GM08714 (cell line): ENCODE data around the gene RNASE8.

ENCODE experiments used
- H3K4me3 ChIP-seq: fragments of 200-500 bp; sonication (Bioruptor generic); 2 replicates; pipeline ENCODE4 v1.5.1; 2014; ENCODE audit warnings: mild to moderate bottlenecking, low read length, inconsistent platforms
- ZNF274 ChIP-seq: IDR thresholded peaks from 2 replicates; pipeline ENCODE4 v1.6.1; 2012; ENCODE audit warnings: mild to moderate bottlenecking, low read depth, low read length

Gene RNASE8

DNA sequence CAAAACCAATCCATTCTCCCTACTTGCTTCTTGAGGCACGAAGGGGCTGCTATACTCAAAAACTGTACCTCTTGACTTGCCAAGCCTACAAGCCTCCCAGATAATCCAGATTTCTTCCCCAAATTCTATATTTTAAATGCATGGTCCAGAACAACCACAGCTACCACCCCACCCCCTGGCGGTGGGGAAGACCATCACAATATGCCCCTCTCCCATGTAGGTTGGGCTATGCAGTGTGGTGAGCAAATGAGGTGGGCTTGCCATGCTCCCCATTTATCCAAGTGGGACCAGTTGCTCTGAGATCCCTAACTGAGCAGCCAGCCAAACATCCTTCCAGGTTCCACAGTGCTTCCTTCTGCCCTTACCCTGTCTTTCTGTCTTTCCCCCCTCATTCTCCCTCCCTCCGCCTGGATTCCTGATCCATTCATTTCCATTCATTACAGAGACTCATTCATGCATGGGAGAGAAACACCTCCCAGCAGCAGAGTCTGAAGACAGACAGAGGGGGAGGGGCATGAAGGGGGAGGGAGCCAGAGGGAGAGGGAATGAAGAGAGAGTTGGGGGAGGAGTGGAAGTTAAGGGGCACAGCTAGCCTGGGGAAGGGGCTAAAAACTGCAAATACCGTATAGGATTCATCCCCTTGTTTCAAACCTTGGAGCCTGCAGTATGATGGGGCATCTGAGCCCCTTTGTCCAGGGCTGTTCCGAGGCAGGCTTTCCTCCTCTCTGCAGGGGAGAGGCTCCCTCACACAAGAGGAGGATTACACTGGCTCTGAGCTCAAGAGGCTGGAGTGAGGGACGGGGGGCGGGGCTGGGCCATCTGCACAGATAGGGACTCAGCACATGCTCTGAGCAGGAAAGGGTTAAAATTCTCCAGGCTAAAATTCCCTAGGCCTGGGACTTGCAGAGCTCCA, 36.4 kb downstream of the RNASE8 start:
- TF ChIP-seq ZNF274: no peak
- no peak overlapping the region for H3K4me3 ChIP-seq

GRCh38 chr14:21095430-21096205, 38.0 kb downstream of the RNASE8 start:
- no peak for TF ChIP-seq ZNF274

DNA sequence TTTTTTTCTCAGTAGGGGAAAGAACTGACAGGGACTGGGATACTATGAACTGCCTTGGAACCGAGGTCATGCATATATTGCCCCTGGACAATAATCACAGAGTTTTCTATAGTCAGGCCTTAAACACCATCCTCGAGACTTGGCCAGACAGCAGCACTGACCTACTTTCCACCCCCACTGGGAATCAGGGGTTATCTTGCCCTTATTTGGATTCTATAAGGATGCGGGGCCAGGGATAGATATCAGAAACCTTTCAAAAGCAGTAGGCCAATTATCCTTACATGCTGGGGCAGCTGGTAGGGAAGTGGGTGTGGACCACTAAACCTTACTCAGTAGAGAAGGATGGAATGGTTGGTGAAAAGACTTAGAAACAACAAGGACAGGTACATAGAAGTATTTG, 38.8 kb downstream of the RNASE8 start:
- no peak for TF ChIP-seq ZNF274
- no peak overlapping the region for H3K4me3 ChIP-seq

More at GRCh38 chr14:21095430-21096205, 38.0 kb downstream of the RNASE8 start:
- no peak overlapping the region for H3K4me3 ChIP-seq

DNA sequence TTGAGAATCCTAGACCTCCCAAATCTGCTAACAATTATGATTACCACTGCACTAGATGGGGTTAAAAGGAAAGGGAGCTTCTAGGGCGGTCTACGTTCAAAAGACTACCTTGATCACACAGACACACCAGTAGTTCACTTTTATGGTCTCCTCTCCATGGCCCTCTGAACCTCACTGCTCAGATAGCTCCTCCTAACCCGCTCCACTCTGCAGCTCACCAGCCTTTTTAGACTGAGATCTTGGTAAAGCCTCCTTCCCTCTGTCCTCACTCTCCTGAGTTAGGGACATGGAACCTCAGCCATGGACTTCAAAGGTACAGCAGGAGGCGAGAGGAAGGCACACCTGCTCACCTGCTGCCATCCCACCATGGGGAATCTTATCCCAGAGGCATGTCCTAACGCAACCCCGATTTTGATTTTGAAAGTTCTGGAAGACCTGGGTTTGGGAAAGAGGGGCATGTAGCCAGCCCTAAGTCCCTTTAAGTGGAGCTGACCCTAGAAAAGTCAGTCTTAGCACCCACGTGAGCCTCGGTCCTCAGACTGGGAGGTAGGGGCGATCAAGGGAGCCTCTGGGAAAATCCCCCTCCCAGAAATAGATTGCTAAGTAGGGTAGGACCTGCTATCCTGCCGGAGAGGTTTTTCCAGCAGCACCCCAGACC, 39.5 kb downstream of the RNASE8 start:
- H3K4me3 ChIP-seq: no peak overlapping the region
- TF ChIP-seq ZNF274: no peak

GRCh38 chr14:21097636-21098075, 40.0 kb downstream of the RNASE8 start:
- no peak overlapping the region for H3K4me3 ChIP-seq
- no peak for TF ChIP-seq ZNF274

DNA sequence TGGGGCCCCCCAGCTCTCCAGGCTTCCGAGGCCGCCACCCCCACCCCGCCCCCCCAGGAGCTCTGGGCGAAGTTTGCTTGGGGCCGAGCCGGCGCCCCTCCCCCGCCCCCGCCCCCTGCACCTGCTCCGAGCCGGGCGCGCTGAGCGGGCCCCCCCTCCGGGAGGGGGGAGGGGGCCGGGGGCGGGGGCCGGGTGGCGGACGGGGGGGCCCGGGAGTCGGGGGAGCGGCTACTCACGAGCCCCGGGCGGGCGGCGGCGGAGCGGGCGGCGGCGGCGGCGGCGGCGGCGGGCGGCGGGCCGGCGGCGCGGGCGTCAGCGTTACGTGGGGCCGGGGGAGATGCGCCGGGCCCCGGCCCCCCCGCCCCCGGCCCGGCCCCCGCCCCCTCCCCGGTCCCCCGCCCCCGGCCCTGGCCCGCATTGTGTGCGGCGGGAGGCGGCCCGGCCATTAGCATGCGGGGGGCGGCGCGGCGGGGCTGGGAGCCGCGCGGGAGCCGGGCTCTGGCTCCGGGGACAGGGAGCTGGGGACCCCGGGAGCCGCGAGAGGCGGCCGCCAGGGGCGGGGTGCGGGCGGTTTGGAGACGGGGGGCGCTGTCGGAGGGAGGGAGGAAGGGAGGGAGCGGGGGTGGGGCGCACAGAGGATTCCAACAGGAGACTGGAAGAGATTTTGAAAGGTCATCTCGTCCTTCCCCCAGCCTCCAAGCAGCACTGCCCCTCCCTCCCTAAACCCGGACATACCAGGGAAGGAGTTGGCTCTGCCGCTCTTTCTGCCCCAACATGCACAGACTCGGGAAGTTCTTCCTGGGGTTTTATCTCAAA, 40.7 kb downstream of the RNASE8 start, which contains the start of gene ZNF219:
Gene ZNF219 (minus strand): TSS at position 580 of the 816 bp plus-strand sequence. CDS start 5,064 bp downstream, outside the sequence.
- no peak for TF ChIP-seq ZNF274
- H3K4me3 ChIP-seq: peak within 1 kb of the TSS; percentile 73

GRCh38 chr14:21098892-21099595, 41.4 kb downstream of the RNASE8 start:
- H3K4me3 ChIP-seq: peak overlapping the region; percentile 73
- TF ChIP-seq ZNF274: no peak

DNA sequence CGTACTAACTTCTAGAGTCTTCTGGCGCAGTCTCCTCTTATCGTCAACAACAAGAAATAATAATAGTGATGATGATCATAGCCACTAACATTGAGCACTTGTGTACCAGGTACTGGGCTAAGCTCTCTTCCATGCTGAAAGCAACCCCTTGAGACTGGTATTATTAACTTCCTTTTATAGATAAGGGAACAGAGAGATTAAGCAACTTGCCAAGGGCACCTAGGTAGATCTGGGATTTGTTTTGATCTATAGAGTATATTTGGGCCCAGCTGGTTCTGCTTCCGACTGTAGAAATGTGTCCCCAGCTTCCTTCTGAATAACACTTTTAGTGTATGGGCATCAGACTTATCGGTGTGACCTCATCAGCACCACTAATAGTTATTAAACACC, 42.0 kb downstream of the RNASE8 start:
- TF ChIP-seq ZNF274: no peak
- H3K4me3 ChIP-seq: no peak overlapping the region

- TF ChIP-seq ZNF274: no peak
- no peak within 1 kb of the TSS for H3K4me3 ChIP-seq
Measured at GRCh38 chr14:21100931-21101330, 43.3 kb downstream of the RNASE8 start, which contains the start of gene TMEM253. Gene TMEM253 (plus strand): TSS chr14:21101066. CDS start chr14:21101344, 278 bp downstream.

GRCh38 chr14:21101802-21102413, 44.3 kb downstream of the RNASE8 start:
- H3K4me3 ChIP-seq: no peak overlapping the region

GRCh38 chr14:21102521-21103410, 45.1 kb downstream of the RNASE8 start:
- peak overlapping the region; percentile 65 for H3K4me3 ChIP-seq
- TF ChIP-seq ZNF274: no peak

More at GRCh38 chr14:21101802-21102413, 44.3 kb downstream of the RNASE8 start:
- TF ChIP-seq ZNF274: no peak
